Panc1 (cell line): ENCODE results near the gene TBX3. TPM values are rescaled to one million over a fixed set of nuclear protein-coding genes. Genes with fewer than 3 reads are reported as not detected.
"Not testable (repeated sequence)": the region's sequence is repeated elsewhere in the genome, so short reads cannot be mapped to it uniquely, and the experiment has no call there.

Experiments
- ATAC-seq: fragments of 200-7000 bp; cut with Tn5 transposase; 2 replicates; pipeline ENCODE4 v1.9.1; 2020; ENCODE audit warnings: mild to moderate bottlenecking, moderate library complexity
- BruUV-seq: library from RNA; stranded (reverse); fragments of 400-500 nt; replicated peaks from 2 replicates; lab custom pipeline; 2021; lab: Mats Ljungman, UMichigan
- CTCF ChIA-PET: fragments of 300-600 bp; sonication (Branson Sonifier 250); formaldehyde crosslinking; loops from one replicate; lab custom pipeline; 2022; ENCODE audit warnings: antibody characterized with exemption; lab: Charles Lee
- POLR2A ChIA-PET: fragments of 300-600 bp; sonication (Branson Sonifier 250); formaldehyde crosslinking; loops from one replicate; lab custom pipeline; 2022; ENCODE audit warnings: antibody characterized with exemption; lab: Charles Lee
- DNase-seq: peaks from one replicate; pipeline ENCODE4 v3.0.0-alpha.2; 2010; ENCODE audit warnings: low read depth, low spot score
- H3K27ac ChIP-seq: 2 replicates; pipeline ENCODE4 v1.5.1; 2011; ENCODE audit warnings: mild to moderate bottlenecking, low read length, inconsistent platforms
- H3K27me3 ChIP-seq: fragments of 200-500 bp; sonication (Bioruptor generic); 2 replicates; pipeline ENCODE4 v1.6.0; 2014; ENCODE audit warnings: low read length, inconsistent platforms; ENCODE audit not compliant: control insufficient read depth, insufficient read depth
- H3K36me3 ChIP-seq: fragments of 200-500 bp; sonication (Bioruptor generic); 2 replicates; pipeline ENCODE4 v1.5.1; 2014; ENCODE audit warnings: inconsistent platforms, mild to moderate bottlenecking, low read length, moderate library complexity; ENCODE audit not compliant: control insufficient read depth, insufficient read depth
- H3K4me1 ChIP-seq: 2 replicates; pipeline ENCODE4 v1.5.1; 2011; ENCODE audit warnings: inconsistent platforms, mild to moderate bottlenecking, low read length, moderate library complexity; ENCODE audit not compliant: control insufficient read depth, insufficient read depth
- H3K4me3 ChIP-seq, 2 experiments: 2 replicates each; pipeline ENCODE4 v1.5.1; 2011 to 2012; ENCODE audit warnings: low read depth in 2 of 2, low read length in 2 of 2, mild to moderate bottlenecking in 2 of 2, inconsistent platforms in 1 of 2, moderate library complexity in 1 of 2
- H3K9me3 ChIP-seq: fragments of 200-500 bp; sonication (Bioruptor generic); 2 replicates; pipeline ENCODE4 v1.5.1; 2014; ENCODE audit warnings: low read depth, mild to moderate bottlenecking, inconsistent platforms, low read length, moderate library complexity; ENCODE audit not compliant: control insufficient read depth, insufficient read depth
- CTCF ChIP-seq: fragments of 450-650 bp; IDR thresholded peaks from 2 replicates; pipeline ENCODE4 v1.5.1; 2017; ENCODE audit warnings: mild to moderate bottlenecking
- POLR2AphosphoS5 ChIP-seq: IDR thresholded peaks from 2 replicates; pipeline ENCODE4 v1.6.1; 2012; ENCODE audit warnings: mild to moderate bottlenecking, low read depth, low read length, moderate library complexity
- REST ChIP-seq, 2 experiments: IDR thresholded peaks; 2 replicates each; pipeline ENCODE4 v1.6.1; 2011 to 2012; ENCODE audit warnings: low read depth in 2 of 2, control low read depth in 1 of 2, low read length in 1 of 2, mild to moderate bottlenecking in 1 of 2, moderate library complexity in 1 of 2; ENCODE audit not compliant: insufficient read depth in 1 of 2
- SIN3A ChIP-seq: IDR thresholded peaks from 2 replicates; pipeline ENCODE4 v1.6.1; 2012; ENCODE audit warnings: low read depth, mild to moderate bottlenecking, low read length, moderate library complexity, borderline replicate concordance; ENCODE audit not compliant: insufficient read depth
- in situ Hi-C: cut with HindIII; loops from 2 replicates; pipeline ENCODE4 v1.10.0; 2016; ENCODE audit warnings: low sequenced_read_pairs, low pct_unique_long_range_greater_than_20kb
- intact Hi-C: fragments of 100-400 bp; cut with micrococcal nuclease; formaldehyde crosslinking; loops from one replicate; pipeline ENCODE4 v1.10.0; 2022; ENCODE audit not compliant: unreplicated experiment
- total RNA-seq: library from RNA; stranded (reverse); gene quantifications from one replicate; pipeline ENCODE4 v1.2.1, GENCODE V29; 2021; ENCODE audit not compliant: unreplicated experiment

Gene TBX3
- total RNA-seq, 1 experiment from 2014 or later: 5.1 TPM

GRCh38 chr12:114729731-114730130, 45.8 kb upstream of the TBX3 start:
- ATAC-seq (no peak), DNase-seq (no peak)
- BruUV-seq: no TSS peak
- ChIA-PET POLR2A (no interaction called here), CTCF (no interaction called here)
- no peak for TF ChIP-seq CTCF
- TF ChIP-seq SIN3A: no peak
- TF ChIP-seq POLR2AphosphoS5: no peak
- no peak for TF ChIP-seq REST (IDR thresholded peaks at IDR 0.05; ENCODE audit: insufficient read depth in 1 of 2, low read depth in 2 of 2, low read length in 1 of 2)
- intact Hi-C loops: no loop called here
- Histone ChIP-seq H3K27me3 (no peaks in the 10 kb centered on the region), H3K36me3 (no peaks in the 10 kb centered on the region), H3K9me3 (no peaks in the 10 kb centered on the region), H3K4me3 (no peak overlapping the region), H3K27ac (no peak overlapping the region), H3K4me1 (peaks cover 2% of the 10 kb centered on the region; the same call in 1 of the 2 replicates)
- in situ Hi-C loops: no loop called here

- Histone ChIP-seq H3K27me3 (no peaks in the 10 kb centered on the region), H3K4me1 (no peaks in the 10 kb centered on the region), H3K36me3 (no peaks in the 10 kb centered on the region), H3K27ac (no peak overlapping the region), H3K9me3 (no peaks in the 10 kb centered on the region), H3K4me3 (no peak overlapping the region)
- CTCF ChIA-PET: no interaction called here
- DNase-seq (no peak), ATAC-seq (no peak)
- in situ Hi-C loops: no loop called here
- intact Hi-C loops: no loop called here
- BruUV-seq: no TSS peak
- TF ChIP-seq POLR2AphosphoS5: no peak
- POLR2A ChIA-PET: no interaction called here
Measured at GRCh38 chr12:114726092-114726710, 42.2 kb upstream of the TBX3 start.

- intact Hi-C loops, H3K36me3 ChIP-seq, CTCF ChIA-PET, BruUV-seq, DNase-seq, in situ Hi-C loops, H3K4me1 ChIP-seq, H3K27ac ChIP-seq, H3K27me3 ChIP-seq, ATAC-seq, POLR2A ChIA-PET, H3K9me3 ChIP-seq, H3K4me3 ChIP-seq: not testable (repeated sequence)
Measured at GRCh38 chr12:114722176-114722575, 38.2 kb upstream of the TBX3 start.
